ENCODE data around the gene C12orf57. TPM values are rescaled to one million over a fixed set of nuclear protein-coding genes. Genes with fewer than 3 reads are reported as not detected.
"Not testable (repeated sequence)": the region's sequence is repeated elsewhere in the genome, so short reads cannot be mapped to it uniquely, and the experiment has no call there.

C12orf57 gene
- total RNA-seq, 2 experiments from 2014 or later: 305 to 311 TPM

DNA sequence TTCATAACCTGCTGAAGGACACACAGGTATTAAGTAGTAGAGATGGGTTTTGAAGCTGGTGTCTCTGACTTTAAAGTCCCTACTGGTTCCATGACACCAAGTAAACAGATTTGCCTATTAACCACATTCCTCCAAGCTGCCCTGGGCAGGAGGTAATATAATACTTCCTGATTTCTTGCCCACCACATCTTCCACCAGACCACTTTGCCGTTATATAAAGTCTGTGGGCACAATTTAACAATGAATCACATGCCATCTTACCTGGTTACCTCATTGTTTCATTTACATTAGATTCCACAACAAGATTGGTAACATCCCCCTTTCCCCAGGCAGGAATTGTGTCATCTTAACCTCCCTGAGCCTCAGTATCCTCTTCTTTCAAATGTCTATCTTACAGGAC lies 40.1 kb upstream of the C12orf57 start:
- TF ChIP-seq CTCF (IDR thresholded peaks at IDR 0.05): no peak
- Mint-ChIP-seq H3K4me1 (ENCODE audit: low read depth) (no peaks in the 10 kb centered on the region), H3K9me3 (no peaks in the 10 kb centered on the region), H3K4me3 (peak overlapping the region; percentile 22), H3K36me3 (ENCODE audit: low read depth) (peaks cover 4% of the 10 kb centered on the region), H3K27me3 (no peaks in the 10 kb centered on the region), H3K27ac (no peak overlapping the region)
- H3K9me3 ChIP-seq (ENCODE audit: control insufficient read depth in 1 of 2, insufficient read depth in 1 of 2, low read length in 2 of 2): no peaks in the 10 kb centered on the region
- peak overlapping the region in 1 of 2 donors; percentile 70 for H3K27ac ChIP-seq (ENCODE audit: low read depth in 1 of 2, low read length in 2 of 2)
- no peaks in the 10 kb centered on the region for H3K27me3 ChIP-seq (ENCODE audit: control insufficient read depth in 1 of 2, insufficient read depth in 2 of 2, low read length in 2 of 2)
- no peak for ATAC-seq (ENCODE audit: poor library complexity)
- no peak for DNase-seq
- intact Hi-C loops (cut with DNase I, micrococcal nuclease): loop anchor here (1.0 to 10.0 kb wide), 4 partner anchors 12 to 291 kb away; partner anchors contain the start of gene SPSB2 (in 1 of the 2)
- CTCF ChIA-PET: interaction anchor here (1.9 to 5.6 kb wide), 6 partner anchors 13 to 58 kb away, joined by 6 to 43 read pairs (median 12); partner anchors contain the start of gene SPSB2
- no peak overlapping the region for H3K4me3 ChIP-seq (ENCODE audit: low read length)
- no peaks in the 10 kb centered on the region for H3K36me3 ChIP-seq (ENCODE audit: insufficient read depth, low read length)
- POLR2A ChIA-PET: interaction anchor here (1.1 to 3.0 kb wide), 4 partner anchors 10 to 40 kb away, joined by 3 to 14 read pairs (median 13); partner anchors contain the start of genes C12orf57, RNU7-1 and SPSB2
- H3K4me1 ChIP-seq (ENCODE audit: insufficient read depth, low read length): peaks cover 21% of the 10 kb centered on the region

DNA sequence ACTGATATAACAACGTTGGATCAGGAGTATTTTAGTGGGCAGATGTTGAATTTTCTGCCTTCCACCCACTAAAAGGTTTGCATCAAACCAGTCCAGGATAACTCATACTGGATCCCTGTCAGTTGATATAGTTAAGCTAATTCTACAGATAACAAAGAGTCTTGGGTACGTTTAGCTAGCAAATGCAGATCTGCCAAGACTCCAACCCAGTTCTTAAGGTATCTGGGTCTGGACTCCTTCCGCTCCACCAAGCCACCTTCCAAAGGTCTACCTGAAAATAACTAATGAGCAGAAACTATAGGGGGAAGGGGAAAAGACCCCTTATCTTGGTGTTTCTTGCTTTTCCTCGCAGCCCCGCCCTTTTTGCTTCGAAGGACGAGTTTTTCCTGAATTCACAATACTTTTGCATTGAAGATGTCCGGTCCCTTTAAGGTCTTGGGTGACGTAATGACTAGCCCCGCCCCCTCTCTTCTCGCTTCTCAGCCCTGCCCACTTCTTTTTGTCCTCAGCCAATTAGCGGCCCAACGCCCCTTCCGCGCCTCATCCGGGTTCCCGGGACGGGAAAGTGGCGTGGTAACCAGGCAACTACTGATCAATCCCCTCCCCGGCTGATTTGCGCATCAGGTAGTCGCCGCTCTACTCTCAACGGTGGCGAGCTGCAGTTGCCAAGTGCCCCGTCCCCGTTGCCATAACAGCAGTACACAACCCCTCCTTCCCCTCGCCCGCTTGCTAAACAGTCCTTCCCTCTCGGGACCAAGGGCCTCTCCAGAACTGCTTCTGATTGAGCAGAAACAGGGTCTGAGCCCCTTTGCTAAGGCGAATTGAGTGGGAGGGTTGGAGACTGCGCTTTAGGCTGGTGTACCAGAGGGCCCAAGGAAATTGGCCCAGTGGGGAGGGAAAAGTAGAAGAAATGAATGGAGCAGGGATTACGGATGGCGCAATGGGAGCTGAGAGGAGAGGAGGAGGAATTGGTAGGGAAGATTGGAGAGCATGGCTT lies 39.2 kb upstream of the C12orf57 start, which contains the start of gene LRRC23:
LRRC23 (plus strand) TSS at position 543 of the 997 bp plus-strand sequence. CDS start 812 bp downstream, outside the sequence.
- TF ChIP-seq CTCF (IDR thresholded peaks at IDR 0.05): no peak
- ChIA-PET CTCF (interaction anchor here (1.1 to 5.6 kb wide), 7 partner anchors 13 to 57 kb away, joined by 3 to 43 read pairs (median 6); partner anchors contain the start of gene SPSB2), POLR2A (interaction anchor here (0.8 to 3.0 kb wide), 6 partner anchors 9 to 47 kb away, joined by 3 to 15 read pairs (median 13); partner anchors contain the start of genes C12orf57, ENO2, PTPN6 and RNU7-1)
- Histone ChIP-seq H3K36me3 (ENCODE audit: insufficient read depth, low read length) (no peaks in the 10 kb centered on the region), H3K27ac (ENCODE audit: low read depth in 1 of 2, low read length in 2 of 2) (peak within 1 kb of the TSS; percentile 81 to 94), H3K4me1 (ENCODE audit: insufficient read depth, low read length) (peaks cover 21% of the 10 kb centered on the region), H3K27me3 (ENCODE audit: control insufficient read depth in 1 of 2, insufficient read depth in 2 of 2, low read length in 2 of 2) (no peaks in the 10 kb centered on the region), H3K4me3 (ENCODE audit: low read length) (peak within 1 kb of the TSS; percentile 60), H3K9me3 (ENCODE audit: control insufficient read depth in 1 of 2, insufficient read depth in 1 of 2, low read length in 2 of 2) (no peaks in the 10 kb centered on the region)
- intact Hi-C loops (cut with DNase I, micrococcal nuclease): loop anchor here (1.0 to 10.0 kb wide), 4 partner anchors 13 to 290 kb away; partner anchors contain the start of gene SPSB2 (in 1 of the 2)
- Mint-ChIP-seq H3K27me3 (no peaks in the 10 kb centered on the region), H3K27ac (no peak within 1 kb of the TSS), H3K9me3 (no peaks in the 10 kb centered on the region), H3K4me3 (peak within 1 kb of the TSS; percentile 22), H3K4me1 (ENCODE audit: low read depth) (no peaks in the 10 kb centered on the region), H3K36me3 (ENCODE audit: low read depth) (peaks cover 4% of the 10 kb centered on the region)
- DNase-seq (peak; percentile 92 to 99 (median 96)), ATAC-seq (ENCODE audit: poor library complexity) (peak; percentile 96)

- H3K9me3 ChIP-seq (ENCODE audit: control insufficient read depth in 1 of 2, insufficient read depth in 1 of 2, low read length in 2 of 2): no peaks in the 10 kb centered on the region
- POLR2A ChIA-PET: interaction anchor here (0.8 to 3.0 kb wide), 6 partner anchors 8 to 46 kb away, joined by 3 to 15 read pairs (median 13); partner anchors contain the start of genes C12orf57, ENO2, PTPN6 and RNU7-1
- CTCF ChIA-PET: interaction anchor here (1.1 to 5.6 kb wide), 8 partner anchors 14 to 56 kb away, joined by 3 to 43 read pairs (median 6); partner anchors contain the start of gene SPSB2
- no peaks in the 10 kb centered on the region for H3K27me3 ChIP-seq (ENCODE audit: control insufficient read depth in 1 of 2, insufficient read depth in 2 of 2, low read length in 2 of 2)
- H3K4me3 ChIP-seq (ENCODE audit: low read length): peak overlapping the region; percentile 60
- Mint-ChIP-seq H3K36me3 (ENCODE audit: low read depth) (peaks cover 4% of the 10 kb centered on the region), H3K27me3 (no peaks in the 10 kb centered on the region), H3K9me3 (no peaks in the 10 kb centered on the region), H3K4me1 (ENCODE audit: low read depth) (no peaks in the 10 kb centered on the region), H3K4me3 (no peak overlapping the region), H3K27ac (no peak overlapping the region)
- H3K27ac ChIP-seq (ENCODE audit: low read depth in 1 of 2, low read length in 2 of 2): peak overlapping the region; percentile 81 to 94
- no peak for TF ChIP-seq CTCF (IDR thresholded peaks at IDR 0.05)
- no peaks in the 10 kb centered on the region for H3K36me3 ChIP-seq (ENCODE audit: insufficient read depth, low read length)
- DNase-seq (no peak), ATAC-seq (ENCODE audit: poor library complexity) (no peak)
- H3K4me1 ChIP-seq (ENCODE audit: insufficient read depth, low read length): peaks cover 19% of the 10 kb centered on the region
- intact Hi-C loops (cut with DNase I, micrococcal nuclease): loop anchor here (2.0 to 10.0 kb wide), 2 partner anchors 15 to 289 kb away; no protein-coding TSS in a partner anchor
Measured at GRCh38 chr12:6905414-6906040, 38.3 kb upstream of the C12orf57 start.

DNA sequence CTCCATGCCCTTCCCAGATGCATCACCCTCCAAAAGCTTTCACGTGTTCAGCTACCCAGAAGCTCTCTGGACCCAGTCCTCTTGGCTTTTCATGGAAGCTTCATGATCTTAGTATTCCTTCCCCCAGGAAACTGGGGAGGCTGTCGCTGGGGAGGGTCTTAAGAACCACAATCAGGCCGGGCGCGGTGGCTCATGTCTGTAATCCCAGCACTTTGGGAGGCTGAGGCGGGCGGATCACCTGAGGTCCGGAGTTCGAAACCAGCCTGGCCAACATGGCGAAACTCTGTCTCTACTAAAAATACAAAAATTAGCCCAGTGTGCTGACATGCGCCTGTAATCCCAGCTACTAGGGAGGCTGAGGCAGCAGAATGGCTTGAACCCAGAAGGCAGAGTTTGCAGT lies 35.7 kb upstream of the C12orf57 start:
- ChIA-PET POLR2A (interaction anchor here (0.8 to 3.7 kb wide), 6 partner anchors 17 to 219 kb away, joined by 3 to 19 read pairs (median 11); partner anchors contain the start of genes C12orf57, RNU7-1, SPSB2 and USP5), CTCF (interaction anchor here (0.7 to 5.6 kb wide), 7 partner anchors 16 to 228 kb away, joined by 3 to 43 read pairs (median 4); partner anchors contain the start of genes C1RL, MLF2 and SPSB2)
- H3K27me3 ChIP-seq (ENCODE audit: control insufficient read depth in 1 of 2, insufficient read depth in 2 of 2, low read length in 2 of 2); H3K4me3 Mint-ChIP-seq; H3K36me3 ChIP-seq (ENCODE audit: insufficient read depth, low read length); H3K4me1 Mint-ChIP-seq (ENCODE audit: low read depth); H3K27ac ChIP-seq (ENCODE audit: low read depth in 1 of 2, low read length in 2 of 2); H3K4me3 ChIP-seq (ENCODE audit: low read length); DNase-seq; H3K27me3 Mint-ChIP-seq; ATAC-seq (ENCODE audit: poor library complexity); H3K9me3 Mint-ChIP-seq; H3K36me3 Mint-ChIP-seq (ENCODE audit: low read depth); H3K27ac Mint-ChIP-seq; H3K9me3 ChIP-seq (ENCODE audit: control insufficient read depth in 1 of 2, insufficient read depth in 1 of 2, low read length in 2 of 2): not testable (repeated sequence)
- intact Hi-C loops (cut with DNase I, micrococcal nuclease): loop anchor here in 1 of 2 experiments (10.0 kb wide), 1 partner anchor 287 kb away; no protein-coding TSS in a partner anchor
- H3K4me1 ChIP-seq (ENCODE audit: insufficient read depth, low read length): peaks cover 22% of the 10 kb centered on the region

All from CD4-positive, alpha-beta T cell (primary cell).